NCI-H2107 (cell line): ENCODE measurements around the gene PROS1.
"Not testable (repeated sequence)": the region's sequence is repeated elsewhere in the genome, so short reads cannot be mapped to it uniquely, and the experiment has no call there.

Experiments used
- DNase-seq: peaks from one replicate; lab custom pipeline; 2025; lab: John Stamatoyannopoulos, UW

Gene PROS1

GRCh38 chr3:93873412-93873811 is 100.3 kb downstream of the PROS1 start:
- not testable (repeated sequence) for DNase-seq

- DNase-seq, result no peak
Observed at GRCh38 chr3:93867425-93867824, 106.3 kb downstream of the PROS1 start.

DNA sequence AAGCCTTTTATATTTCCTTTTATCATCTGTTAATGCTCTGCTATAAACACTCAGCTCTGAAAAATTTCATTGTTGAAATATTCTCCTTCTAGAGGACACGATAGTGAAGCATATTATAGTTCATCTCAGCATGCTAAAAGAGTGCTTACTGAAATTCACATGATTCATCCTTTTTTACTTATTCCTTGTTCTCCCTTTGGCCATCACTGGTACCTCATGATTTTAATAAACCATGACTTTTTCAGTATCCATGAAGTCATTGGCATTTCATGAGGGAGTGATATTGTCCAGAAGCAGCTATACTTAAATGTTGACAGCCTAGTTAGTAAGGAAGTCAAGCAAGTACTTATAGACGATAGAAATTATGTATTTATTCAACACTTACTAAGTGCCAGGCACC is 112.7 kb downstream of the PROS1 start:
- DNase-seq, result no peak

DNA sequence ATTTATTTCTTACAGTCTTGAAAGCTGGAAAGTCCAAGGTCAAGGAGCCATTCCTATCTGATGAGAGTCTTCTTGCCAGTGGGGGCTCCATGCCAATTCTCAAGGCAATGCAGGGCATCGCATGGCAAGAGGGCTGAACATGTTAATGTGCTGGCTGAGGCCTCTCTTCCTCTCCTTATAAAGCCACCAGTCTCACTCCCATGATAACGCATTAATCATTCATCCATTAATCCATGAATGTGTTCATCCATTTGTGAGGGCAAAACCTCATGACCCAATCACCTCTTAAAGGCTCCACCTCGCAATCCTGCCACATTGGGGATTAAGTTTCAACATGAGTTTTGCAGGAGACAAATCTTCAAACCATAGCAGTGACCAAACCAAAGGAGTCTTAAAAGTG is 118.3 kb downstream of the PROS1 start:
- DNase-seq, result no peak

GRCh38 chr3:93852228-93852627 is 121.5 kb downstream of the PROS1 start:
- not testable (repeated sequence) for DNase-seq

GRCh38 chr3:93843981-93844380 is 129.7 kb downstream of the PROS1 start:
- DNase-seq, result no peak

DNA sequence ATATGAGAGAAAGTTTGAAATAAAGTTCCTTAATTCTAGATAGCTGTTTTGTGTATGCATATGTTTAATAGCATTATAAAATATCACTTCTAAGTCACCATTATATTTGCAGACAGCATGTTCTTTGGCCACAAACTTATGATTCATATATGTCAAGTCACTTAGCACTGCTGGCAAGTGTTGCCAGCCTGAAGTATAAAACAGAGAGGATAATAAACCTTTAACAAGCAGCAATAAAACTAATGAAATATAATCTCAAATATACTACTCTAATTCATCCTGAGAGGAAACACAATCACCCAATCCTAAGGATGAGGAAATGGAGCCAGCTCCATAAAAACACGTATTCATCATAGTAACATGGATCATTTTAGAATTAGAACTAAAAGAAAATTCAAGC is 134.5 kb downstream of the PROS1 start:
- DNase-seq, result not testable (repeated sequence)
